Endometrial microvascular endothelial cells (primary cell): ENCODE data around the gene LRCH3. TPM values are rescaled to one million over a fixed set of nuclear protein-coding genes. Genes with fewer than 3 reads are reported as not detected.
"Not testable (repeated sequence)": the region's sequence is repeated elsewhere in the genome, so short reads cannot be mapped to it uniquely, and the experiment has no call there.

Source experiments
- in situ Hi-C: cut with HindIII; loops from 2 replicates; pipeline ENCODE4 v1.10.0; 2017; ENCODE audit warnings: low sequenced_read_pairs, low pct_unique_long_range_greater_than_20kb; ENCODE audit errors: inconsistent ontology term
- total RNA-seq: library from RNA; depleted of rRNA; stranded (reverse); fragments of >200 nt; gene quantifications from one replicate; pipeline ENCODE4 v1.2.3, GENCODE V29; 2015; ENCODE audit errors: inconsistent ontology term

LRCH3 gene
- total RNA-seq, 1 donor from 2014 or later, result 32.1 TPM

DNA sequence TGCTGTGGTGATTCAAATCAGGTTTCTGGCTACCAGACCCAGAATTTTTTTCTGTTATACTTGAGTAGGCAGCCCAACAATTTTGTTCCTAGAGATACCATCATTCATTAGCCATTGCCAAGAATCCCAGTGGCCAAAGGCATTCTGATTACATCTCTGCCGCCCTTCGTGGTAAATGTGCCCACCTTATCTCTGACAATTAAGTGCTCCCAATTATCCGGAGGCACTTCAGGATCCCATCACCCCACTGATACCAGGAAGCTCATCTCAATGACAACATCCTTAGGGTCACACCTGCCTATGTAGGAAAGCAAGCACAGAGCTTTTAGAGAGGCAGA is 115.8 kb downstream of the LRCH3 start:
- in situ Hi-C loops, result no loop called here

DNA sequence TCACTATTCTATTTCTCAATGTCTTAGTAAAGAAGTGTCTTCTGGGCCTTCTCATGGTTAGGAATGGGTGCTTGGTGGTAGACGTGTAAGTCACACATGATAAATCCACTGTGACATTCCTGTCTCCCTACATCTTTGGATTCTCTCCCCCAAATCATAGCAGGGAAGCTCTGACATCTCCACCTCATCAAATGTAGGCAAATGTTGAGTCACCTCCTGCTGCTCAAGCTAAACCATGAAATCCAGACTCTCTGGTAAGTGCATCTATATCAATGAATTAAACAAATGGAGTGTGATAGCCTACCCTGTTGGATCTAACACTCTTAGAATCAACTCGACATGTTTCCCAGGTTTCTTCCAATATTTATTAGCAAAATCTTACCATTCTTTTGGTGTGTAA is 116.1 kb downstream of the LRCH3 start:
- in situ Hi-C loops, result no loop called here

DNA sequence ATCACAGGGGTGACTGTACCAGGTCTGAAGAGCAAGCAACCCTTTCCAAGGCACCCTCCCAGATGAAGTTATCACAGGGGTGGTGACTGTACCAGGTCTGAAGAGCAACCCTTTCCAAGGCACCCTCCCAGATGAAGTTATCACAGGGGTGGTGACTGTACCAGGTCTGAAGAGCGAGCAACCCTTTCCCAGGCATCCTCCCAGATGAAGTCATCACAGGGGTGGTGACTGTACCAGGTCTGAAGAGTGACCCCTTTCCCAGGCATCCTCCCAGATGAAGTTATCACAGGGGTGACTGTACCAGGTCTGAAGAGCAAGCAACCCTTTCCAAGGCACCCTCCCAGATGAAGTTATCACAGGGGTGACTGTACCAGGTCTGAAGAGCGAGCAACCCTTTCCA is 117.5 kb downstream of the LRCH3 start:
- in situ Hi-C loops, result not testable (repeated sequence)

DNA sequence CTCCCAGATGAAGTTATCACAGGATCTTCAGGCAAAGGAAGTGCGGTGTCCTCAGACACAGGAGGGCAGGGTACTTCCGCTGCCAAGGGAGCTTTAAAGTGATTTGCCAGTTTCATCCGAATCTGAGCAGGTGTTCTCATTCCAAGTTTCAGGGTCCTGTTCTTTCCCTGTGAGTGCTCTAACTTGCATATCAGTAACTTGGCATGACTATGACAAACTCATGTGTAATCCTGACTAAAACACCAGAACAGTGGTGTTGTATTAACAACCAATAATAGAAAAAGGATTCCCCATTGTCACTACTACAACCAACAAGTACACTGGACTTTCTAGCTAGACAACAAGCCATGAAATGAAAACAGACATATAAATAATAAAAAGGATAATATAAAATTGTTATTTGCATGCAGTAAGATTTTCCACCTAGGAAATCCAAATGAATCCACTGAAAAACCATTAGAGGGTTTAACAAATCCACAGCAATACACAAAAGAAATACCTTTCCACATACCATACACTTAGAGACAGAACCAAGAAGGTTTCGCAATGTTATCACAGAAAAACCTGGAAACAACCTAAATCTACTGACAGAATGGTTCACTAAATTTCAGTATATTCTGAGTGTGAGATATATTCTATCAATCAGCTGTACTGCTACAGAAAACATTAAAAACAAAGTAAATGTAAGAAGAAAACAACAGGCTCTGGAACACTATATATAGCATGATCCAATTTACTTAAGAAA is 118.1 kb downstream of the LRCH3 start:
- in situ Hi-C loops, result no loop called here

DNA sequence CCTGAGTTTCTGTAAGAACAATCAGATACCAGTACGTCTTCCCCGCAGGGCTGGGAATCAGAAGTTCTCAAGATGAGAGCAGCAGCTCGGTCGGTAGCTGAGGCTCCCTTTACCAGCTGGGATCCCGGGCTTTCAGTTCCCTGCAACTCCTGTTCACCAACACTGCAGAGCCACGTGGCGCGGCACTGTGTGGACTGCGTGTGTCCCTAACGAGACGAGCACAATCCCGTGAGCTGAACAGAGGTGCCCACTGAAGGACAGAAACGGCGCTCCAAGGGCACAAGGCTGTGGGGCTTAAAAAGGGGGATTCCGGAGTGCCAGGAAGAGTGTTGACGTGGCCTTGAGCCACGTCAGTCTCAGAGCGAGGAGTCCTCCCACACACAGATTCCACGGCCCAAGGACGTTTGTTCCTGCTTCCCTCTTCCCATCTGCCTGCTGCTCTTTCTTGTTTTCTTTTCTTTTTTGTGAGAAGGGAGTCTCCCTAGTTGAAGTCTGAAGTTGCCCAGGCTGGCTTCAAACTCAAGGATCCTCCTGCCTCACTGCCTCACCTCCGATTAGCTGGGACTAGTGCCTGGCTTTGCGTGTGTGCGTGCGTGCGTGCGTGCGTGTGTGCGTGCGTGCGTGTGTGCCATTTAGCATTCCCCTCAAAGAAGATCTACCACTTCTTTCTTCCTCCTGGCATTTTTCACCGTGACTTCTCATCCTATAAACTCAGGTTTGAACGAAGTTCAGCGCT is 121.9 kb downstream of the LRCH3 start:
- in situ Hi-C loops, result no loop called here

DNA sequence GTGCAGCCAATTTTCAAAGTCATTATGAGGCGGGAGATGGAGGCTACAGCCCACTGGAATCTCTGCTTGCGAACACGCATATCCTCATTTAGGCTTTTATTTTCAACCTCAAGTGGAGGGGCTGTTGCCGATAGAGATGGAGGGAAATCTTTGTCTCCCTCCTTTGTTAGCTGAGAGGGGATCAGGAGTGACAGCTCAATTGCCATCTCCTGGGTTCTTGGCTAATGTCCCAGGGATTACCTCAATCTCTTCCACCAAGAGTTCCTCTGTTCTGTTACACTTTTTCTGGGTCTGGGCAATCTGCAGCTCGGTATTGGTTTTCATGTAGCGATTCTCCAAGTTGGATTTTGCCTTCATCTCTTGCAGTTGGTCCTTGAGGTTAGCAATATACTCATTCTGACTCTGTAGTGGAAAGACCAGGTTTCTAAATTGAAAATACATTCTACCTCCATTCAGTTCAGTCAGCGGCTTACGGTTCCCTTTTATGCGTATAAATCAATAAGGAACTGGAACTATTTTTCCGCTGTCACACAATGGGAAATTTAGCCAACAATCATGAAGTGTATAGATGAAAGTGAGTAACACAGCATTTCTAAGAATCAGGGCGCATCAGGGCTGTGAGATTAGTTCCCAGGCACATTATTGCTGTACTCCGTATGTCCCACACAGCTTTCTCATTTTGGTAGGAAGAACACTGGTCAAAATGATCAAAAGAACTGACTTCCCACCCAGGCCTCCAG is 122.8 kb downstream of the LRCH3 start:
- in situ Hi-C loops, result no loop called here

DNA sequence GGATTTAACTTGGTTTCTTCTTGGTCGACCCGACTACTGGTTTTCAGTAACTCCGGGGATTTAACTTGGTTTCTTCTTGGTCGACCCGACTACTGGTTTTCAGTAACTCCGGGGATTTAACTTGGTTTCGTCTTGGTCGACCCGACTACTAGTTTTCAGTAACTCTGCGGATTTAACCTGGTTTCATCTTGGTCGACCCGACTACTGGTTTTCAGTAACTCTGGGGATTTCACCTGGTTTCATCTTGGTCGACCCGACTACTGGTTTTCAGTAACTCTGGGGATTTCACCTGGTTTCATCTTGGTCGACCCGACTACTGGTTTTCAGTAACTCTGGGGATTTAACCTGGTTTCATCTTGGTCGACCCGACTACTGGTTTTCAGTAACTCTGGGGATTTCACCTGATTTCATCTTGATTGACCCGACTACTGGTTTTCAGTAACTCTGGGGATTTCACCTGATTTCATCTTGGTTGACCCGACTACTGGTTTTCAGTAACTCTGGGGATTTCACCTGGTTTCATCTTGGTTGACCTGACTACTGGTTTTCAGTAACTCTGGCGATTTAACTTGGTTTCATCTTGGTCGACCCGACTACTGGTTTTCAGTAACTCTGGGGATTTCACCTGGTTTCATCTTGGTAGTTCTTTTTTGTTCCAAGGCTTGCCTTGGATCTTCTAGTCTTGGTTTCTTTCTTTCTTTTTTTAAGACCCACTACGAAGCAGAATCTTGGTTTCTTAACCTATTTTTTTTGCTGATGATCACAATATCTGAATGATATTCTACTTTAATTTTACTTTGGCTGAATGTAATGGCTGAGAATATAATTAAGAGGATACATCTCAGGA is 130.6 kb downstream of the LRCH3 start:
- in situ Hi-C loops, result not testable (repeated sequence)

DNA sequence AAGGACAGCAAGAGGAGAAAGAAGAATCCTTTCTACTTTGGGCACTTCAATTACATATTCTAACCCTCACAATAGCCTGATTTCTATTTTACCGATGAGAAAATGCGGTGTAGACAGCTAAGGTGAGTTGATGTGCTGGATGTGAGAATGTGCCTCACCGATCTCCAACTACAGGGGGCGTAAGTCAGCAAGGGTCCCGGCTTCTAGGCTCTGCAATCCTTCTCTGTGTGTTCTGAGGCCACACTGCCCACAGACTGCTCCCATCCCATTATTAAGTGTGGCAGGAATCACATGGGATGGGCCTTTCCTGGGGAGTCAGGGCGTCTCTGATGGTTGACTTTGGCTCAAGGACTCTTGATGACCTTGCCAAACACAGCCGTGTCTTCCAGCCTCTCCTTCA is 135.4 kb downstream of the LRCH3 start:
- in situ Hi-C loops, result no loop called here

DNA sequence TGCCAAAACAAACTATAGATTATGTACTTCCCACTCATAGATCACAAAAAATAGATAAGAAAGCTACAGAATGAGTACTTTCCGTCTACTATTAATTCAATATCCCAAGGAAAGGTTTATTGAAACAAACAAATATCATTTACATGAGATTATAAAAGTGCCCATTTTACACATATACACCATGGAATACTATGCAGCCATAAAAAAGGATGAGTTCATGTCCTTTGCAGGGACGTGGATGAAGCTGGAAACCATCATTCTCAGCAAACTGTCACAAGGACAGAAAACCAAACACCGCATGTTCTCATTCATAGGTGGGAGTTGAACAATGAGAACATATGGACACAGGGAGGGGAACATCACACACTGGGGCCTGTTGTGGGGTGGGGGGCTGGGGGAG is 136.5 kb downstream of the LRCH3 start:
- in situ Hi-C loops, result not testable (repeated sequence)

DNA sequence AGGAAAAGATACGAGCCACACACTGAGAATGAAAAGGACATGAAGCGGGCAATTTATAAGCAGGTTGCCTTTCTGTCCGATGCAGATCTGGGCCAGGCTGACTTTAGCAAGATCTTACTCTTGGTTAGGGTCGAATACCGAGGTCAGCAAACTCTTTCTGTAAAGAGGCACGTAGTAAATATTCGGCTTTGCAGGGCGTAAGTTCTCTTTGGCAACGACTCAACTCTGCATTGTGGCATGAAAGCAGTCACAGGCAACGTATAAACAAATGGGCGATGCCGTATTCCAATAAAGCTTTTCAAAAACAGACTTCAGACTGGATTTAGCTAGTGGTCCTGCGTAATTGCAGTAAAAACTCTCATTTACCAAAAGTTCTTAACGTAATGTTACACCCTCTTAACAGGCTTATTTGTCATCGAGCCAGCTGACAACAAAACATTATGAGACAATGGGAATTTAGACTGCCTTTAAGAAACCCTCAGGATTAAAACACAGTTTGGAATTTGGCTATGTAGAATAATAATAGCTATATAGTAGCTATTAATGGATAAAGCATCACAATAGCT is 145.8 kb downstream of the LRCH3 start:
- in situ Hi-C loops, result no loop called here

Other genes starting within 250 kb of the LRCH3 start
- 6.0 TPM for gene BDH1, start 235.3 kb upstream of the LRCH3 start, total RNA-seq
- 18.2 TPM for gene RUBCN, start 54.4 kb upstream of the LRCH3 start, total RNA-seq
- gene FYTTD1, start 41.4 kb upstream of the LRCH3 start, total RNA-seq, result 53.4 TPM
- 766 TPM for gene RPL35A, start 158.9 kb downstream of the LRCH3 start, total RNA-seq
- gene LMLN, start 169.0 kb downstream of the LRCH3 start, total RNA-seq, result 3.9 TPM